ENCODE data around the gene OR52M1. TPM values are rescaled to one million over a fixed set of nuclear protein-coding genes. Genes with fewer than 3 reads are reported as not detected.

OR52M1 gene, protein sequence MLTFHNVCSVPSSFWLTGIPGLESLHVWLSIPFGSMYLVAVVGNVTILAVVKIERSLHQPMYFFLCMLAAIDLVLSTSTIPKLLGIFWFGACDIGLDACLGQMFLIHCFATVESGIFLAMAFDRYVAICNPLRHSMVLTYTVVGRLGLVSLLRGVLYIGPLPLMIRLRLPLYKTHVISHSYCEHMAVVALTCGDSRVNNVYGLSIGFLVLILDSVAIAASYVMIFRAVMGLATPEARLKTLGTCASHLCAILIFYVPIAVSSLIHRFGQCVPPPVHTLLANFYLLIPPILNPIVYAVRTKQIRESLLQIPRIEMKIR
- total RNA-seq (2014; rRNA removed; shearing (Covaris generic)) (not detected in 2 replicates), total RNA-seq (2022) (not detected in 2 replicates), Bru-seq, nascent RNA (not detected), BruChase-seq, experiment 1, labeled RNA remaining after a 6-hour chase (not detected), BruChase-seq, experiment 2, labeled RNA remaining after a 2-hour chase (not detected)
- long read RNA-seq = 0 reads

DNA sequence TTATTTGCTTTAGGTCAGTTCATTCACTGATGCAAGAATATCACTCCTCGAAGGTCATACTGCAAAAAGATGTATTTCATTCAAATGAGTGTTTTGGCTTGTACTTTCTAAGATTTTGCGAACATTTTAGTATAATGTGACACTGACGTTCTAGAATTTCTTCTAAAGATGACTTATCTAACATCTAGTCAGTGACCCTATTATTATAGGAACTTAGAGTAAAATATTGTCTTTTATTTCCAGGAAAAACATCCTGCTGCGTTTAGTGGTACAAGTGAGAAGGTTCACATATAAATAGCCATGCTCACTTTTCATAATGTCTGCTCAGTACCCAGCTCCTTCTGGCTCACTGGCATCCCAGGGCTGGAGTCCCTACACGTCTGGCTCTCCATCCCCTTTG, at the start of gene OR52M1:
OR52M1 (plus strand) TSS at position 301 of the 400 bp plus-strand sequence; CDS start at position 301, 0 bp downstream.
- Histone ChIP-seq H3K36me3 (ENCODE audit: insufficient read depth, low read length) (no peaks in the 10 kb centered on the region), H3K9me3 (ENCODE audit: low read length) (no peaks in the 10 kb centered on the region), H3K79me2 (ENCODE audit: insufficient read depth, low read depth, low read length) (no peaks in the 10 kb centered on the region), H3K4me1 (ENCODE audit: insufficient read depth, low read length, poor library complexity, severe bottlenecking) (no peaks in the 10 kb centered on the region), H3K4me2 (ENCODE audit: low read length) (no peak within 1 kb of the TSS), H3K27ac (ENCODE audit: low read depth, low read length, poor library complexity, severe bottlenecking) (no peak within 1 kb of the TSS), H4K20me1 (ENCODE audit: insufficient read depth, low read length) (no peaks in the 10 kb centered on the region), H3K9me2 (ENCODE audit: insufficient read depth, low read length) (no peaks in the 10 kb centered on the region), H2AFZ (ENCODE audit: low read length) (no peak within 1 kb of the TSS), H3K4me3 (ENCODE audit: low read depth, low read length, poor library complexity, severe bottlenecking) (no peak within 1 kb of the TSS)
- intact Hi-C loops (cut with micrococcal nuclease; ENCODE audit: unreplicated experiment) = no loop called here
- CTCF ChIA-PET (ENCODE audit: unreplicated experiment) = no interaction called here
- POLR2A ChIA-PET = no interaction called here
- TF ChIP-seq CTCF (conservative IDR thresholded peaks at IDR 0.05; ENCODE audit: low read length) (no peak), EZH2phosphoT487 (IDR thresholded peaks at IDR 0.05; ENCODE audit: borderline replicate concordance, low read depth, low read length) (no peak)
- BruUV-seq (replicated peaks) = no TSS peak
- DNase-seq (ENCODE audit: low spot score) = no peak

GRCh38 chr11:4495487-4495886, 49.5 kb upstream of the OR52M1 start:
- DNase-seq (ENCODE audit: low spot score) = no peak
- Histone ChIP-seq H3K36me3 (ENCODE audit: insufficient read depth, low read length) (no peaks in the 10 kb centered on the region), H3K27ac (ENCODE audit: low read depth, low read length, poor library complexity, severe bottlenecking) (no peak overlapping the region), H3K4me1 (ENCODE audit: insufficient read depth, low read length, poor library complexity, severe bottlenecking) (no peaks in the 10 kb centered on the region), H3K9me3 (ENCODE audit: low read length) (no peaks in the 10 kb centered on the region), H3K4me3 (ENCODE audit: low read depth, low read length, poor library complexity, severe bottlenecking) (no peak overlapping the region), H3K4me2 (ENCODE audit: low read length) (no peak overlapping the region), H4K20me1 (ENCODE audit: insufficient read depth, low read length) (no peaks in the 10 kb centered on the region), H3K79me2 (ENCODE audit: insufficient read depth, low read depth, low read length) (no peaks in the 10 kb centered on the region), H2AFZ (ENCODE audit: low read length) (no peak overlapping the region), H3K9me2 (ENCODE audit: insufficient read depth, low read length) (no peaks in the 10 kb centered on the region)
- POLR2A ChIA-PET = interaction anchor here (0.6 kb wide), 1 partner anchor 21 kb away, joined by 4 read pairs; no protein-coding TSS in a partner anchor
- CTCF ChIA-PET (ENCODE audit: unreplicated experiment) = no interaction called here
- TF ChIP-seq CTCF (conservative IDR thresholded peaks at IDR 0.05; ENCODE audit: low read length) (no peak), EZH2phosphoT487 (IDR thresholded peaks at IDR 0.05; ENCODE audit: borderline replicate concordance, low read depth, low read length) (no peak)
- no TSS peak for BruUV-seq (replicated peaks)
- intact Hi-C loops (cut with micrococcal nuclease; ENCODE audit: unreplicated experiment) = no loop called here

GRCh38 chr11:4495986-4496385, 49.0 kb upstream of the OR52M1 start:
- Histone ChIP-seq H3K36me3 (ENCODE audit: insufficient read depth, low read length) (no peaks in the 10 kb centered on the region), H3K4me2 (ENCODE audit: low read length) (no peak overlapping the region), H3K27ac (ENCODE audit: low read depth, low read length, poor library complexity, severe bottlenecking) (no peak overlapping the region), H3K9me2 (ENCODE audit: insufficient read depth, low read length) (no peaks in the 10 kb centered on the region), H4K20me1 (ENCODE audit: insufficient read depth, low read length) (no peaks in the 10 kb centered on the region), H3K4me3 (ENCODE audit: low read depth, low read length, poor library complexity, severe bottlenecking) (no peak overlapping the region), H3K9me3 (ENCODE audit: low read length) (no peaks in the 10 kb centered on the region), H3K4me1 (ENCODE audit: insufficient read depth, low read length, poor library complexity, severe bottlenecking) (no peaks in the 10 kb centered on the region), H3K79me2 (ENCODE audit: insufficient read depth, low read depth, low read length) (no peaks in the 10 kb centered on the region), H2AFZ (ENCODE audit: low read length) (no peak overlapping the region)
- ChIA-PET POLR2A (interaction anchor here (0.9 kb wide), 1 partner anchor 310 kb away, joined by 4 read pairs; no protein-coding TSS in a partner anchor), CTCF (ENCODE audit: unreplicated experiment) (no interaction called here)
- no TSS peak for BruUV-seq (replicated peaks)
- intact Hi-C loops (cut with micrococcal nuclease; ENCODE audit: unreplicated experiment) = no loop called here
- TF ChIP-seq CTCF (conservative IDR thresholded peaks at IDR 0.05; ENCODE audit: low read length) = no peak
- TF ChIP-seq EZH2phosphoT487 (IDR thresholded peaks at IDR 0.05; ENCODE audit: borderline replicate concordance, low read depth, low read length) = no peak
- DNase-seq (ENCODE audit: low spot score) = no peak
